Fibroblast of pulmonary artery (primary cell): ENCODE measurements around the gene TSPAN31.

Experiments
- DNase-seq: peaks from one replicate; pipeline ENCODE4 v3.0.0-alpha.2; 2010; ENCODE audit warnings: low read depth
- H3K4me3 ChIP-seq: replicated peaks from 2 replicates; pipeline ENCODE4 v1.5.1; 2011; ENCODE audit warnings: low read depth, mild to moderate bottlenecking, control low read depth, low read length, moderate library complexity
- TF ChIP-seq, protein P1 (sequence below): IDR thresholded peaks from 2 replicates; pipeline ENCODE4 v1.5.1; 2011; ENCODE audit warnings: mild to moderate bottlenecking, control low read depth, low read length, inconsistent platforms; ENCODE audit errors: missing control alignments

TSPAN31 gene

DNA sequence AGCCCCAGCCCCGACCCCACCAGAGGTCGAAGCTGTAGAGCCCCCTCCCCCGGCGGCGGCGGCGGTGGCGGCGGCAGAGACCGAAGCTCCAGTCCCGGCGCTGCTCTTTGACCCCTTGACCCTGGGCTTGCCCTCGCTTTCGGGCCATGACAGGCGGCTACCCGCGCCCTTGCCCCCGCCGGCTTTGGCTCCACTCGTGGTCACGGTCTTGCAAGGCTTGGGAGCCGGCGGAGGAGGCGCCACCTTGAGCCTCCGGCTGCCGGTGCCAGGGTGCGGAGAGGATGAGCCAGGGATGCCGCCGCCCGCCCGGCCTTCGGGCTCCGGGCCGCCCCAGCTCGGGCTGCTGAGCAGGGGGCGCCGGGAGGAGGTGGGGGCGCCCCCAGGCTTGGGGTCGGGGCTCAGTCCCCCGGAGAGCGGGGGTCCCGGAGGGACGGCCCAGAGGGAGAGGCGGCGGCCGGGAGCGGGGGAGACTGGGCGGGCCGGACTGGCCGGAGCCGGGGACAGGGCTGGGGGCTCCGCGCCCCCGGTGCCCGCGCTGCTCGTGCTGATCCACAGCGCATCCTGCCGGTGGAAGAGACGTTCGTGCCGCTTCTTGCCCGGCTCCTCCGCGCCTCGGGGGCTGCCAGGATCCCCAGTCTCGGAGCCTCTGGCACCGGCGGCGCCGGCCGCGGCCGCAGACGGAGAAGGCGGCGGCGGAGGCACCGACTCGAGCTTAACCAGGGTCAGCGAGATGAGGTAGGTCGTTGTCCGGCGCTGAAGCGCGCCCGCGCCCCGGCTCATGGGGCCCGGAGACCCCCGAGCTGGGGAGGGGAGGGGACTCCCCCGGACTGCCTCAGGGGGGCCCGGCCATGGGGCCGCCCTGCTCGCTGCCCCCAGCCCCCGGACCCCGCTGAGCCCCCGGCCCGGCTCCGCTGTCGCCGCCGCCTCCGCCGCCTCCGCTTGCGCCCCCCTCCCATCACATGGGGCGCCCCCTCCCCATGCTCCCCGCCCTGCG is 7.1 kb upstream of the TSPAN31 start:
- TF ChIP-seq, protein P1, sequence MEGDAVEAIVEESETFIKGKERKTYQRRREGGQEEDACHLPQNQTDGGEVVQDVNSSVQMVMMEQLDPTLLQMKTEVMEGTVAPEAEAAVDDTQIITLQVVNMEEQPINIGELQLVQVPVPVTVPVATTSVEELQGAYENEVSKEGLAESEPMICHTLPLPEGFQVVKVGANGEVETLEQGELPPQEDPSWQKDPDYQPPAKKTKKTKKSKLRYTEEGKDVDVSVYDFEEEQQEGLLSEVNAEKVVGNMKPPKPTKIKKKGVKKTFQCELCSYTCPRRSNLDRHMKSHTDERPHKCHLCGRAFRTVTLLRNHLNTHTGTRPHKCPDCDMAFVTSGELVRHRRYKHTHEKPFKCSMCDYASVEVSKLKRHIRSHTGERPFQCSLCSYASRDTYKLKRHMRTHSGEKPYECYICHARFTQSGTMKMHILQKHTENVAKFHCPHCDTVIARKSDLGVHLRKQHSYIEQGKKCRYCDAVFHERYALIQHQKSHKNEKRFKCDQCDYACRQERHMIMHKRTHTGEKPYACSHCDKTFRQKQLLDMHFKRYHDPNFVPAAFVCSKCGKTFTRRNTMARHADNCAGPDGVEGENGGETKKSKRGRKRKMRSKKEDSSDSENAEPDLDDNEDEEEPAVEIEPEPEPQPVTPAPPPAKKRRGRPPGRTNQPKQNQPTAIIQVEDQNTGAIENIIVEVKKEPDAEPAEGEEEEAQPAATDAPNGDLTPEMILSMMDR = peak; percentile 3
- DNase-seq = no peak
- H3K4me3 ChIP-seq = peak overlapping the region; percentile 17

DNA sequence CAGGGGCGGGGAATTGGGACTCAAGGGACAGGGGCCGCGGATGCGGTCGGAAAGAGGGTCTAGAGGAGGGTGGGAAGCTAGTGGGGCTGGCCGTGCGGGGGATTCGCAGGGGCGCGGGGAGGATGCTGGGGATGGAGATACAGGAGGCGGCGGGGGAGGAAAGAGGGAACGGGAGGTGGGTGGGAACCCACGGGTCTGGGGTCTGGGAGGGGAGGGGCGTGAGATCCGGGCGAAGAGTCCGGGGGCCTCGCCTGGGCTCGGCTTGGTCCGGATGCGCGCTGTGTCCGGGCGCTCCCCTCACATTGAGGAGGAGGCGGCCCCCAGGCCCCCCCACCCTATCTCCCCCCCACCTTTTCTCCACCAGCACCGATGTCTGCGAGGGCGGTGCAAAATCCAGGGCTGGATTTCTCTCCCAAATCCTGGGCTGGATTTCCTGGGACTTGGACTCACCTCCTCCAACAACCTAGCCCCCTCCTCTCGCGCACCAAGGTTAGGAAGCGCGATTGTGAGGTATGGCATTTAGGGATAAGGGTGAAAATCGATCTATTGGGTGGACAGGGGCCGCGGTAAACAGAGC is 6.1 kb upstream of the TSPAN31 start, which contains the start of gene AGAP2:
Gene AGAP2, minus strand, starts transcription at position 82 of the 577 bp plus-strand sequence. CDS start 496 bp downstream, outside the sequence.
- no peak for DNase-seq
- TF ChIP-seq, protein P1 = no peak
- peak within 1 kb of the TSS; percentile 17 for H3K4me3 ChIP-seq

GRCh38 chr12:57739387-57739786 is 5.5 kb upstream of the TSPAN31 start:
- no peak for DNase-seq
- TF ChIP-seq, protein P1 = no peak
- no peak overlapping the region for H3K4me3 ChIP-seq

GRCh38 chr12:57739914-57740538 is 4.8 kb upstream of the TSPAN31 start:
- no peak overlapping the region for H3K4me3 ChIP-seq
- DNase-seq = no peak
- TF ChIP-seq, protein P1 = no peak

DNA sequence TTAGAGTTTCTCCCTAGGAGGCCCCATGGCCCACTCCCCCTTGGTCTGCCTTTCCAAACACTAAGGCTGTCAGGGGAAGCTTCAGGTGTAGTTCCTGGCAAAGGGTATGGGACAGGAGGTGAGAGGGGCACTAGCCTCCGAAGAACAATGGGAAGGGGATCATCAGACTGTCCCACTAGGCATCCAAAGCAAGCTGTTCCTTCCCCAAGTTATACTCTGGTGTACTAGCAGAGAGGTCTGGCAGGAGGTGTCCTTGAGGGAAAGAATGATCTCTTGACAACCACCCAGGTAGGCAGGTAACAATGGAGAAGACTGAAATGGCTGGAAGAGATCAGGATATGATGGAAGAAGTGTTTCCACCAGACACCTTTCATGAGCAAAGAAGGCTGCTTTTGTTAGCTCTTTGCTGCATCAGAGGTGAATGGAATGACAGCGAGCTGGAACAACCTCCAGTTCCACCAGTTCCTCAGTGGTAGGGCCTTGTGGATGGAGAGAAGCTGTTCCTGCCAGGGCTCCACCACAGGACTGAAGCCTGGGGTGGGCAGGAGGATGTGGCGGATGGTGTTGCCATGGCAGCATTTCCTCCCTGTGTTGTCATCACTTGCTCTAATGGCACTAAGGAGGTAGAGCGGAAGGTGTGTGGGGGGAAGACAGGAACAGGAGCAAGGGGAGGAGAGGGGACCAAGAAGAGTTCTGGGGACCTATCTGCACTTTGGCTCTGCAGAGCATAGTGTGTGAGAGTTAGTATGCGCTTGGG is 4.0 kb upstream of the TSPAN31 start:
- DNase-seq = no peak
- H3K4me3 ChIP-seq = no peak overlapping the region

GRCh38 chr12:57741413-57741789 is 3.4 kb upstream of the TSPAN31 start:
- DNase-seq = no peak
- H3K4me3 ChIP-seq = no peak overlapping the region
- TF ChIP-seq, protein P1 = no peak

More for the DNA sequence above, 4.0 kb upstream of the TSPAN31 start:
- TF ChIP-seq, protein P1 = no peak
